EL (cell line): ENCODE measurements around the gene MRPS34.
A peak's percentile ranks its signal among the peaks of the same experiment; 100 is the strongest.

ENCODE experiments used
- DNase-seq: peaks from one replicate; pipeline ENCODE4 v3.0.0-alpha.2; 2016

Gene MRPS34

GRCh38 chr16:1794221-1794871, 21.4 kb upstream of the MRPS34 start:
- DNase-seq, result no peak

- DNase-seq, result no peak
These were observed 20.8 kb upstream of the MRPS34 start, which contains the start of gene IGFALS for GRCh38 chr16:1793578-1794220. Gene IGFALS, minus strand, starts transcription at chr16:1793705. Its CDS starts 53 bp downstream, at chr16:1793652.

DNA sequence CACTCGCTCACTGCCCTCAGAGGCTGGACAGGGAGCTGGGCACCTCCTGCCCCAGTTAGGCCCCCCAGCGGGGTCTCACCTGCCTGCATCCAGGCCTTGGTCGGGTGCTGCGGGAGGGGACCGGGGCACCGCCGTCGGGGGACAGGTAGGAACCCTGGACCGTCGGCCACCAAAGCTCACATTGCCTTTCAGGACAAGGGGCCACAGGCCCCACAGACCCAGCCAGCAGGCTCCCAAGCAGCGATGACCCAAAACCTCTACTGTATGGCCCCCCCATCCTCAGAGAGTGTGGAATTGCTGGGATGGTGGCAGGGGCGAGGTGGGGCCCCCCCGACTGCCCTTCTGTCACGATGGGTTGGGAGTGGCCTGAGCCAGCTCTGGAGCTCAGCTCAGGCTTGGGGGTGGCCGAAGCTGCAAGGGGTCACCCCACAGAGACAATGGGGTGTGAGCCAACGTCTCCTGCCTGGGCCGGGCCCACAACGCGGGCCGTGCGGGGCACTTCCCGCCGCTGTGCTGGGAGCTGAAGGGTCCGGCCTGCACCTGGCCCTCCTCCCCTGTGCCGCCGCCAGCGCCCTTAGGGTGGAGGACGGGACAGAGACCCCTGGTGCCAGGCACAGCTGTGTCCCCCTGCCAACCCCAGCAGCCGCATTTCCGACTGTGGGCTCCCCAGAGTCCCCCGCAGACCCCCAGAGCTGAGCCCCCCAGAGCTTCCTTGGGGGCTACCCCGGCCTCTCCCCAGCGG, 20.1 kb upstream of the MRPS34 start:
- no peak for DNase-seq

DNA sequence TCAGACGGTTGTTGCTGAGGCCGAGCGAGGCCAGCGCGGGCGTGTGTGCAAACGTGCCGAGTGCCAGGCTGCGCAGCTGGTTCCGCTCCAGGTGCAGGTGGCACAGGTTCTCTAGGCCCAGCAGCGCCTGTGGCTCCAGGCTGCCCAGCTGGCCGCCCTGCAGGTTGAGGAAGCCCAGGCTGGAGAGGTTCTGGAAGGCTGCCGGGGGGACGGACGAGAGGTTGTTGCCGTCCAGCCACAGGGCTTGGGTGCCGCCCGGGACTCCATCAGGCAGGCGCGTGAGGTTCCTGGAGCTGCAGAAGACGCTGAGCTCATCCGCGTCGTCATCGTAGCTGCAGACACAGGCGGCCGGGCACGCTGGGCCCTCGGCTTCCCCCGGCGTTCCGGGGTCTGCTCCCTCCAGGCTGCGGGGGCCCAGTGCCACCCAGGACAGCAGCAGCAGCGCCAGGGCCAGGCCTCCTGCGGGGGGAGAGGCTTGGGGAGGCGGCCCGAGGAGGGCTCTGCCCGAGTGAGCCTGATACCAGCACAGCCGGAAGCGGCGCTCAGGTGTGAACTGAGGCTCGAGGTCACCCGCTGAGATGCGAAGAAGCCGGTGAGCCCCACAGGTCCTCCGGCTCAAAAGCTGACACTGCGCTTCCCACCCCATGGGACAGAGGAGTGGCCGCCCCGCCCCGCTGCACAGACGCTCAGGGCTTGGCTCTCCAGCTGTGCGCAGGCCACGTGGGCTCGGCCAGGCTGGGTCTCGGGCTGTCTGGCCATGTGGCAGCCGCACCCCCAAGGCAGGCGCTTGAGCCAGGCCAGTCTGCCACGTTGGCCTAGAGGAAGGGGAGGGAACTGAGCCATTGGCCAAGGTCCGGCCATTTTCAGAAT, 19.2 kb upstream of the MRPS34 start:
- DNase-seq, result no peak

DNA sequence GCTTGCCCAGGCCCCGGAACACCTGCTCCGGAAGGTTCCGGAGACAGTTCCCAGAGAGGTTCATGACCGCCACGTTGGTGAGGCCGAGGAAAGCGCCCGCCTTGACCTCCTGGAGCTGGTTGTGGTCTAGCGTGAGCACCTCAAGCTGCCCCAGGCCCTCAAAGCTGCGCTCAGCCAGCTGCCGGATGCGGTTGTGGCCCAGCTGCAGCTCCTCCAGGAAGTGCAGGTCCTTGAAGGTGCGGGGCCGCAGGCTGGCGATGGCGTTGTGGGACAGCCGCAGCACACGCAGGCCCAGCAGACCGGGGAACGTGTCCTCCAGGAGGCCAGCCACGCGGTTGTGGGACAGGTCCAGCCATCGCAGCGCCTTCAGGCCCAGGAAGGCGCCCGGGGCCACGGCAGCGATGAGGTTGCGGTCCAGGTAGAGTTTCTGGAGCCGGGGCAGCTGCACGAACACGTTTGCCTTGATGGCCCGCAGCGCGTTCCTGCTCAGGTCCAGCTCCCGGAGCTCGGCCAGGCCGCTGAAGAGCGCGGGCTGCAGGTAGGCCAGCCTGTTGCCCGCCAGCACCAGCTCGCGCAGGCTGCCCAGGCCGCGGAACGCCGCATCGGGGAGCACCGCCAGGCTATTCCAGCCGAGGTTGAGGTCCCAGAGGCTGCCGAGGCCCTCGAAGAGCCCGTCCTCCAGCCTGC, 18.5 kb upstream of the MRPS34 start:
- no peak for DNase-seq

DNA sequence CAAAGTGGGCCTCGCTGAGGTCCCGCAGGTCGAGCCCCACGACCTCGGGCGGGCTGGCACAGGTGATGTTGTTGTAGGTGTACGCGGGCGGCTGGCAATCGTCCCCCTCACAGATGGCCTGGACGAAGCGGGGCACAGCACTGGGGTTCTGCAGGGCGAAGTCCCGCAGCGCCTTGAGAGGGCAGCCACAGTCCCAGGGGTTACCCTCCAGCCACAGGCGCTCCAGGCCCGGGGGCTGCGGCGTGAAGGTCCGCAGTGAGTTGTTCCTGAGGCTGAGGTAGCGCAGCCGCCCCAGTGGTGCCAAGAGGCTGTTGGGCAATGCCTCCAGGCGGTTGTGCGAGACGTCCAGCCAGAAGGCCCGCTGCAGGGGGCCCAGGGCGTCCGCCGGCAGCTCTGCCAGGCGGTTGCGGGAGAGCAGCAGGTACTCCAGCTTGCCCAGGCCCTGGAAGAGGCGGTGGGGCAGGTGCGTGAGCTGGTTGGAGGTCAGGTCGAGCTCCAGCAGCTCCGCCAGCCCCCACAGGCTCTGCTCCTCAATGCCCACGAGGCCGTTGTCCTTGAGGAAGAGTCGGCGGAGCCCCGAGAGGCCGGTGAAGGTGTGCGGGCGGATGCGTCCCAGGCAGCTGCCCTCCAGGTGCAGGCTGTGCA, 17.8 kb upstream of the MRPS34 start:
- no peak for DNase-seq

- DNase-seq, result no peak
These were observed 17.3 kb upstream of the MRPS34 start for GRCh38 chr16:1790261-1790610.

DNA sequence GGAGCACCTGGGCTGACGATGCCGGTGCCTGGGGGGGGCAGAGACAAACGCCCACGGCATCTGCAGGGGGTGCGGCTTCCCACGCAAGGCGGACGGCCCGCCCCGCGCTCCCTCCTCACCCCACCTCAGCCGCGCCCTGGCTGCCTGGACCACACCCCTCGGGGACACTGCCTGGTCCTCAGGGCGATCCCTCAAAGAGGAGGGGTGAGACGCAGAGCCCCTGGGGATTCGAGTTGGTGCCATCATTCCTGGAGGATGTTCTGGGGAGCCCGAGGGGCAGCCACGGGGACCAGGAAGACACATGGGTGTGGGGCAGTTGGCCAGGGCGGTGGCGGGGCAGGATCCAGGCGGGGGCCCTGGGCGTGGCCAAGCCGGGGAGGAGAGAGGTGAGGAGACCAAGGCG, 16.7 kb upstream of the MRPS34 start:
- DNase-seq, result no peak

GRCh38 chr16:1788708-1789100, 15.8 kb upstream of the MRPS34 start:
- DNase-seq, result no peak

- no peak for DNase-seq
These were observed 15.3 kb upstream of the MRPS34 start for GRCh38 chr16:1788095-1788707.

DNA sequence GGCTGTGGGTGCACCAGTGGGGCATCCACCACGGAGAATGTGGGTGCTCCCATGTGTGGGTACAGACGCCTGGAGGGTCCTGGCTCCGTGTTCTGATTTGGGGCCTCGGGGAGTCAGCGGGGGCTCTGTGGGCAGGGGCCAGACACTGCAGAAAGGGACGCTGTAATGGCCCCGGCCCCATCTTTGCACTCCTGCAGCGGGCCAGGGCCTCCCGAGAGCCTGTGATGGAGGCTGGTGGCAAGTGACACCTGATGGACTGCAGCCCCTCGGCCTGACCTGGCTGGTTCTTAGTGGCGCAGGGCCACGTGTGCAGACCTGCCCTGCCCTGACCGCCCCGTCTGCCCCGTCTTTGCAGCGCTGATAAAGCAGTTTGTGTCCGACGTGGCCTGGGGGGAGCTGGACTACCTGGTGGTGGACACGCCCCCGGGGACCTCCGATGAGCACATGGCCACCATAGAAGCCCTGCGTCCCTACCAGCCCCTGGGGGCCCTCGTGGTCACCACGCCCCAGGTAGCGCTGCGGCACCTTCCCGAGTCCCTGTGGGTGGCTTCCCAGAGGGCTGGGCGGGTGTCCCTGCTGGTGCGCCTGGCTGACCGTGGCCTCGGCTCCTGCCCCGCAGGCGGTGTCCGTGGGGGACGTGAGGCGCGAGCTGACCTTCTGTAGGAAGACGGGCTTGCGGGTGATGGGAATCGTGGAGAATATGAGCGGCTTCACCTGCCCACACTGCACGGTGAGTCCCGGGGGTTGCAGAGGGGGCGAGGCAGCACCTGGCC, 14.6 kb upstream of the MRPS34 start:
- no peak for DNase-seq

- DNase-seq, result no peak
These were observed 14.1 kb upstream of the MRPS34 start for GRCh38 chr16:1787056-1787321.

DNA sequence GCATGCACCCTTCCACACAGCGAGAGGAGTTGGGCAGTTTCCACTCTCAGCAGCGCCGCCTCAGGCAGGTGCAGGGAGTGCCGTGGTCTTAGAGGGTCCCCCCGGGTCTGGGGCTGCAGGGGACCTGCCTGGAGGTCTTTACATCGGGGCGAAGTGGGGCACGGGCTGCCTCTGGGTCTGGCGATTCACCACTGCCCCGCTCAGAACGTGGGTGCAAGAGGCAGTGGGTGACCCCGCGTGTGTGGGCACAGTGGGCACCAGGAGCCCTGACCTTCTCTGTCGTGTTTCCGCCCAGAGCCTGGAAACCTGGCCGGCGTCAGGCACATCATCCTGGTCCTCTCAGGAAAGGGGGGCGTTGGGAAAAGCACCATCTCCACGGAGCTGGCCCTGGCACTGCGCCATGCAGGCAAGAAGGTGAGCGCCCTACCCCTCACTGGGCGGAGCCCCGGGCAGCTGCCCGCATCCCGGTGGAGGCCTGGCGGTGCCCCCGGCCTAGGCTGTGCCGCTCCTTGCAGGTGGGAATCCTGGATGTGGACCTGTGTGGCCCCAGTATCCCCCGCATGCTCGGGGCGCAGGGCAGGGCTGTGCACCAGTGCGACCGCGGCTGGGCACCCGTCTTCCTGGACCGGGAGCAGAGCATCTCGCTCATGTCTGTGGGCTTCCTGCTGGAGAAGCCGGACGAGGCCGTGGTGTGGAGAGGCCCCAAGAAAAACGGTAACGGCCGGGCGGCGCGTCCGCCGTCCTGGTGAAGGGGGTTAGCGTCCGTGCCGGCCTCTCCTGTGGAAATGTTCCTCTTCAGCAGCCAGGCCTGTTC, 13.5 kb upstream of the MRPS34 start:
- DNase-seq, result no peak

- DNase-seq, result no peak
These were observed 12.9 kb upstream of the MRPS34 start for GRCh38 chr16:1785846-1786170.

DNA sequence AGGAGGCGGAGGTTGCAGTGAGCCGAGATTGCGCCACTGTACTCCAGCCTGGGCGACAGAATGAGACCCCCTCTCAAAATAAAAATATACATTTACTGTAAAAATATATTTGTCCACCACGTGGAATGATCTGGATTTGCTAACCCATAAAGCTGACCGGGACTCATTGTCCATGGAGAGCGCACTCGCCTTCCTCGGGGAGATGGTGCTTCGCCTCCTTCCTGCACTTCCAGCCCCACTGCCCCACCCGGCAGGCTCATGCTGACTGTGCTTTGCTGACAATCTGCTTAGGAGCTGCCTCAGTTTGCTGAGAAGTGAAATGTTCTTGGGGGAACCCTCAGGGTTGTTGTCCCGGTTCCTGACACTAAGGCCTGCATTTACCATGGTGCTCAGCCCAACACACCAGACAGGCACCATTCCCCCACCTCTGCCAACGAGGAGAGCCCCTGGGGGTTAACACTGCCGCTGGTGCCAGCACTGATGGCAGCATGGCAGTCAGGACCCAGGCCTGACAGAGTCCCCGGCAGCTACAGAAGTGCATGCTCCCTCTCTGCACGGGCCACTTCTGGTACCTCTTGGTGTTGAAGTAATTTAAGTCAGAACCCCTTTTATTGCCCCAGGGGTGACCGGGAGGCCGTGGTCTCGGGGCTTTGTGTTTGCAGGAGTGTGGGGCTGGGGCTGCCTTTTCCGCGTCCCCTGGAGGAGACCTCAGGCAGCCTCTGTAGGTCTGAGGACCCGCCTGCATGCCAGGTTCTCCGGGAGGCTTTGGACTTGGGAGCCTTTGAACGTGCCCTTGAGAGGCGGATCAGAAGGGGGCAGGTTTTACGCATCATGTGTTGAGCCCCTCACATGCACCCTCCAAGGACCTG, 12.3 kb upstream of the MRPS34 start:
- DNase-seq, result no peak

DNA sequence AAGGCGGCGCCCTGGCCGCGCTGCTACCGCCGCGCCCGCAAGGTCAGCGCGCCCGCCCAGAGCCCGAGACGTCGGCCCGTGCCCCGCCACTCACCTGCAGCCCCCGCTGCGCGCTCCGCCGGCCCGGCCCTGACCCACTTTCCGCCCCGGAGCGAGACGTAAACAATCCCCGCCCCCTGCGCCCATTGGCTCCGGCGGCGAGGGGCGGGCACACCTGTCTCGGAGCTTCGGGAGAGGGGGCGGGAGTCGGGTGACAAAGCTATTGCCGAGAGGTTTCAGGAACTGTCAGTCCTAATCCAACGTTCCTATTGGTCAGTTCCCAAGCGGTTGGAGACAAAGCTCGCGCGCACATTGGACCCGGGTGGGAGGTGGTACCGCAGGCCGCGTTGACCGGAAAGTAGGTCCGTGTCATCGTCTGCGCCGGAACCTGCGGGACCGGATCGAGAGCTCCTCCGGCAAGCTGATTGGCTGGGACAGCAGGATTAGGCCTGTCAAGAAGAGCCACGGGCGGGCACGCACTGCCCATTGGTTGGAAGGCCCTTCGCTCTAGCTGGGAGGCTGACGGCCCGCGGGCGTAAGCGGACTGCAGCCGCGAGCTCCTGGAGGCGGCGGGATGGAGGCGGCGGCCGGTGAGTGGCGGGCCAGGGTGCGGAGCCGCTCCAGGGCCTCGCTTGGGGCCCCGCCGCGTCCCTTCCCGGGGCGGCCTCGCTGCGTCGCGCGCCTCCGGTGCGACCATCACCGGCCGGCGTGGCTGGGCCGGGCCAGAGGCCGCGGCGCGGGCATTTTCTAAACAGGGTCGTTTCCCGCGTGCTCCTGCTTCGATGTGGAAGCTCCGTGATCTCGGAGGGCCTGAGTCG, 9.7 kb upstream of the MRPS34 start, which contains the start of the genes NUBP2 and SPSB3:
Gene NUBP2, plus strand, starts transcription at position 553 of the 857 bp plus-strand sequence. Its CDS starts 61 bp downstream, at position 614.
Gene SPSB3, minus strand, starts transcription at position 164 of the 857 bp plus-strand sequence. CDS start 1,088 bp downstream, outside the sequence.
- peak; percentile 100 for DNase-seq

- DNase-seq, result peak; percentile 22
These were observed 8.9 kb upstream of the MRPS34 start for GRCh38 chr16:1781758-1782407.
